Measurements from ENCODE around the gene AADACL3. TPM values are rescaled to one million over a fixed set of nuclear protein-coding genes. Genes with fewer than 3 reads are reported as not detected.

Gene AADACL3
- total RNA-seq, 1 experiment from 2014 or later: not detected

DNA sequence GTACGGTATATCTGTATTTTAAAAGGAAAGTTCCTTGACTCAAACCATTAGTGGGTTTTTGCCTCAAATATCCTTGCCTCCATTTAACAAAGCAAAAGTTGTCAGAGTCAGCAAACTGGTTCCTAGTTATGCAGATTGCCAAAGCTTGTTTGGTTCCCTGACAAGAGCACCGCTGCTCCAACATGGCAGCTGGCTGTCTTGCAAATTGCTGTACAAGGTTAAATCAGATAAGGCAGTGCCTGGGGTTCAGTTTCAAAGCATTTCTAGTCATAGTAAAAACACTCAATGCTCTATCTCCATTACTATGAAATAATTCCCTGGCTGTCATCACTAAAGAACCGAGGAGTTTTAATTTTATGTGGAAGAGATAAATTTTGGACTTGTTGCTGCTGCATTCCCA is 18.7 kb downstream of the AADACL3 start:
- H3K27ac Mint-ChIP-seq (ENCODE audit: unreplicated experiment): no peak overlapping the region
- CTCF ChIA-PET: no interaction called here
- peaks cover 7% of the 10 kb centered on the region for H3K9me3 Mint-ChIP-seq (ENCODE audit: low read depth, unreplicated experiment)
- H3K27me3 Mint-ChIP-seq (ENCODE audit: unreplicated experiment): peaks cover 54% of the 10 kb centered on the region
- DNase-seq: no peak
- intact Hi-C loops (cut with micrococcal nuclease; ENCODE audit: unreplicated experiment): no loop called here
- no peak overlapping the region for H3K4me3 Mint-ChIP-seq (ENCODE audit: low read depth, unreplicated experiment)
- no peaks in the 10 kb centered on the region for H3K36me3 Mint-ChIP-seq (ENCODE audit: insufficient read depth, unreplicated experiment)
- no TSS peak for BruUV-seq (replicated peaks)
- no peak for TF ChIP-seq CTCF (IDR thresholded peaks at IDR 0.05; ENCODE audit: unreplicated experiment)
- peaks cover 6% of the 10 kb centered on the region for H3K4me1 Mint-ChIP-seq (ENCODE audit: low read depth, unreplicated experiment)

DNA sequence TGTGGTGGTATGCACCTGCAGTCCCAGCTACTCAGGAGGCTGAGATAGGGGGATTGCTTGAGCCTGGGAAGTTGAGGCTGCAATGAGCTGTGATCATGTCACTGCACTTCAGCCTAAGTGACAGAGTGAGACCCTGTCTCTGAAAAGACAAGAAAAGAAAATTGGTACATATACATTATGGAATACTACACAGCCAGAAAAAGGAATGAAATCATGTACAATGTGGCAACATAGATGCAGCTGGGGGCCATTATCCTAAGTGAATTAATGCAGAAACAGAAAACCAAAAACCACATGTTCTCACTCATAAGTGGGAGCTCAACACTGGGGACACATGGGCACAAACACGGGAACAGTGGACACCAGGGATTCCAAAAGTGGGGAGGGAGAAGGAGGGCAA is 23.0 kb downstream of the AADACL3 start:
- CTCF ChIA-PET: no interaction called here
- BruUV-seq (replicated peaks): no TSS peak

GRCh38 chr1:12739613-12740012 is 23.7 kb downstream of the AADACL3 start:
- H3K4me3 Mint-ChIP-seq (ENCODE audit: low read depth, unreplicated experiment): no peak overlapping the region
- peaks cover 34% of the 10 kb centered on the region for H3K27me3 Mint-ChIP-seq (ENCODE audit: unreplicated experiment)
- intact Hi-C loops (cut with micrococcal nuclease; ENCODE audit: unreplicated experiment): no loop called here
- no peak for DNase-seq
- H3K36me3 Mint-ChIP-seq (ENCODE audit: insufficient read depth, unreplicated experiment): no peaks in the 10 kb centered on the region
- no peak overlapping the region for H3K27ac Mint-ChIP-seq (ENCODE audit: unreplicated experiment)
- no peak for TF ChIP-seq CTCF (IDR thresholded peaks at IDR 0.05; ENCODE audit: unreplicated experiment)
- no TSS peak for BruUV-seq (replicated peaks)
- no peaks in the 10 kb centered on the region for H3K4me1 Mint-ChIP-seq (ENCODE audit: low read depth, unreplicated experiment)
- CTCF ChIA-PET: no interaction called here
- H3K9me3 Mint-ChIP-seq (ENCODE audit: low read depth, unreplicated experiment): no peaks in the 10 kb centered on the region

More for the DNA sequence above, 23.0 kb downstream of the AADACL3 start:
- Mint-ChIP-seq H3K27ac (ENCODE audit: unreplicated experiment) (no peak overlapping the region), H3K4me3 (ENCODE audit: low read depth, unreplicated experiment) (no peak overlapping the region), H3K9me3 (ENCODE audit: low read depth, unreplicated experiment) (no peaks in the 10 kb centered on the region), H3K36me3 (ENCODE audit: insufficient read depth, unreplicated experiment) (no peaks in the 10 kb centered on the region), H3K4me1 (ENCODE audit: low read depth, unreplicated experiment) (no peaks in the 10 kb centered on the region), H3K27me3 (ENCODE audit: unreplicated experiment) (peaks cover 35% of the 10 kb centered on the region)
- intact Hi-C loops (cut with micrococcal nuclease; ENCODE audit: unreplicated experiment): no loop called here
- DNase-seq: no peak
- TF ChIP-seq CTCF (IDR thresholded peaks at IDR 0.05; ENCODE audit: unreplicated experiment): no peak

GRCh38 chr1:12741946-12742345 is 26.0 kb downstream of the AADACL3 start:
- H3K36me3 Mint-ChIP-seq (ENCODE audit: insufficient read depth, unreplicated experiment): no peaks in the 10 kb centered on the region
- H3K27ac Mint-ChIP-seq (ENCODE audit: unreplicated experiment): no peak overlapping the region
- no peak for DNase-seq
- peaks cover 11% of the 10 kb centered on the region for H3K4me1 Mint-ChIP-seq (ENCODE audit: low read depth, unreplicated experiment)
- BruUV-seq (replicated peaks): no TSS peak
- H3K27me3 Mint-ChIP-seq (ENCODE audit: unreplicated experiment): peaks cover 38% of the 10 kb centered on the region
- no peak for TF ChIP-seq CTCF (IDR thresholded peaks at IDR 0.05; ENCODE audit: unreplicated experiment)
- CTCF ChIA-PET: interaction anchor here (0.6 kb wide), 1 partner anchor 8 kb away, joined by 3 read pairs; no protein-coding TSS in a partner anchor
- no peak overlapping the region for H3K4me3 Mint-ChIP-seq (ENCODE audit: low read depth, unreplicated experiment)
- H3K9me3 Mint-ChIP-seq (ENCODE audit: low read depth, unreplicated experiment): no peaks in the 10 kb centered on the region
- intact Hi-C loops (cut with micrococcal nuclease; ENCODE audit: unreplicated experiment): no loop called here
